ENCODE results near the gene GABRG3.

The GABRG3 gene

DNA sequence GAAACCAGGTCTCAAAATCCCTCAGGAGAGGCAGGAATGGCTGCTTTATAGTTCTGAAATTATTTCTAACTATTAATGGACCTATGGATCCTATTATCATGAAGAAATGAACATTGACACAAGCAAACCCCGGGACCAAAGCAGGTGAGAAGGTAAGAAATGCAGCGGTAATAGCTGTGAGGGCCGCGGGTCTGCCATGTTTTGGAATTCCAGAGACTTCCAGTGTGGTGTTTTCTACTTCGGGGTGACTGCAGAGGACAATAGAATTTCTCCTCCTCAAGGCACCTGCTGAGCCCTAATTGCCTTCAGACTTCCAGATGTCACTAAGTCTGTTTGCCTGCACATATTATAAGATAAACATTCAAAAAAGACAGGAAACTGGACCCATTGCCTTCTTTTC, 437.4 kb downstream of the GABRG3 start:
- no peak overlapping the region for H3K4me3 ChIP-seq (ENCODE audit: low read depth, low read length)
- no peak for DNase-seq (ENCODE audit: low read depth)
- TF ChIP-seq, protein P1, sequence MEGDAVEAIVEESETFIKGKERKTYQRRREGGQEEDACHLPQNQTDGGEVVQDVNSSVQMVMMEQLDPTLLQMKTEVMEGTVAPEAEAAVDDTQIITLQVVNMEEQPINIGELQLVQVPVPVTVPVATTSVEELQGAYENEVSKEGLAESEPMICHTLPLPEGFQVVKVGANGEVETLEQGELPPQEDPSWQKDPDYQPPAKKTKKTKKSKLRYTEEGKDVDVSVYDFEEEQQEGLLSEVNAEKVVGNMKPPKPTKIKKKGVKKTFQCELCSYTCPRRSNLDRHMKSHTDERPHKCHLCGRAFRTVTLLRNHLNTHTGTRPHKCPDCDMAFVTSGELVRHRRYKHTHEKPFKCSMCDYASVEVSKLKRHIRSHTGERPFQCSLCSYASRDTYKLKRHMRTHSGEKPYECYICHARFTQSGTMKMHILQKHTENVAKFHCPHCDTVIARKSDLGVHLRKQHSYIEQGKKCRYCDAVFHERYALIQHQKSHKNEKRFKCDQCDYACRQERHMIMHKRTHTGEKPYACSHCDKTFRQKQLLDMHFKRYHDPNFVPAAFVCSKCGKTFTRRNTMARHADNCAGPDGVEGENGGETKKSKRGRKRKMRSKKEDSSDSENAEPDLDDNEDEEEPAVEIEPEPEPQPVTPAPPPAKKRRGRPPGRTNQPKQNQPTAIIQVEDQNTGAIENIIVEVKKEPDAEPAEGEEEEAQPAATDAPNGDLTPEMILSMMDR (IDR thresholded peaks at IDR 0.05; ENCODE audit: insufficient read depth, low read depth, low read length, missing control alignments), result no peak

DNA sequence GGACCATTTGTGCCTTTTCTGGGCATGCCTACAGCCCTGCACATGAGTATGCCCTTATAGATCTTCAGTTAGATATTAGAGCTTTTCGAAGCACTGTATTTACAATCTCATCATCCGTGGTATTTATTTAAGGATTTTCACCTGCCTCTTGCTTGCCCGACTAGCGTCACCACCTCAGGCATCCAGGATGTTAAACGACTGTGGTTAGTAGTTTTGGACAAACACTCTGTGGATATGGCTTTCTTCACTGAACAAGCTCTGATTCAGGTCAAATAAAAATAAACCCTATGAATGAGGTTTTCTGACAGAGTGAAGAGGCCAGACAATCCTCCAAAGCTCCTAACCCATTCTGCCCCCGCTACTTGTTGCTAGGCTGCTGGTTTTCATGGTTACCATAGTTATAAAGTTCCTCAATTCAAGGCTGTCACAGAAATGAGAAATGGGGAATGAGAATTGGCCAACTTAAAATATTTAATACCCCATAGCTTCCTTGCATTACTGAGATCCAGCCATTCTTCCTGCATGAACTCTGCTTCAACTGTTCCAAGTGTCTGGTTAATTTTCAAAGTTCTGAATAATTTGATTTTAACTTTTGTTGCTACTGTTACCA, 440.1 kb downstream of the GABRG3 start:
- DNase-seq (ENCODE audit: low read depth), result no peak
- TF ChIP-seq, protein P1 (IDR thresholded peaks at IDR 0.05; ENCODE audit: insufficient read depth, low read depth, low read length, missing control alignments), result no peak
- H3K4me3 ChIP-seq (ENCODE audit: low read depth, low read length), result no peak overlapping the region

DNA sequence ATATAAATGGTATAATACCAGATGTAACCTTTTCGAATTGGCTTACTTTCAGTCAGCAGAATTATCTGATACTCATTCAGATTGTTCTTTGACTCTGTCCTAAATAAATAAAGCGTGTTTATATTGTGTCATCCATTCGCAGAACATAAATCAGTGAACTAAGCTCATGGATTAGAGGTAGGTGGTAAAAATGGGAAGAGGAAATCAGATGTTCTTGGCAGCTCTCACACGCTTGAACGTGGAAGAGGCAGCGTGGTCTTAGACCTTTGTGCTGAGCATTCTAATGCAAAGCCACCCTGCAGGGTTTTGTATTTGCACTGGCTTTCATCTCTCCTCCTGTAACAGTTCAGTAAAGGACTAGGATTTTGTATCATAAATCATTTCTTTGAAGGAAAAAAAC, 441.4 kb downstream of the GABRG3 start:
- DNase-seq (ENCODE audit: low read depth), result no peak
- TF ChIP-seq, protein P1 (IDR thresholded peaks at IDR 0.05; ENCODE audit: insufficient read depth, low read depth, low read length, missing control alignments), result no peak
- no peak overlapping the region for H3K4me3 ChIP-seq (ENCODE audit: low read depth, low read length)

DNA sequence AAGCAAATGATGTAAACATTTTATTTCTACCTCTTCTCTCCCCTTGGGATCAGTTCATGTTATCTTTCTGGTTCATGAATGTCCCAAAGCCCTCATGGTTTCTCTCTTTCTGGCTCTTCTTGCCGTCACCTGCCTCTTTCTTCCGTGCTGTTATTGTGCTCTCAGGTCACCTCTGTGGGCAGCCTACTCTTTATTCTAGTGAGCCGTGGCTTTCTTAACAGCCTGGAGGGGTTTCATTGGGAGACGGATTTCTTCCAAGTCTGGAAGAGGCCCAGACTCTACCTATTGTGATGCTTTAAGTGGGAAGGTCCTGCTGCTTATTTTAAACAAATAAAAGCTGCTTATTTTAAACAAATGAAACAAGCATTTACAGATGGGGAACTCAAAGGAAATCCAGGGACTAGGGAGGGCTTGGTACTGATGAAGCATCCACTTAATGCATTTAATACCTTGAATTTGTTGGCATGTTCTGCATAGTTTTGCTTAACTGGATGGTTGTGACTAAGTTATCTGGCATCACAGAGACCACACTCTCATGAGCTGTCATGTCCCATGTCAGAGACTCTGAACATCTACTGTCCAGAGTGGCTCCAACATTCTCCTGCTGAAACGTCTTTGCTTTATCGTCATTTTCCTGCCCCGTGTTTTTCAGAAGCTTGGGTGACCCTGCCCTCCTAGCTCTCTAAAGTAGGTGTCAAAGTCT, 443.3 kb downstream of the GABRG3 start:
- H3K4me3 ChIP-seq (ENCODE audit: low read depth, low read length), result no peak overlapping the region
- TF ChIP-seq, protein P1 (IDR thresholded peaks at IDR 0.05; ENCODE audit: insufficient read depth, low read depth, low read length, missing control alignments), result no peak
- DNase-seq (ENCODE audit: low read depth), result no peak

DNA sequence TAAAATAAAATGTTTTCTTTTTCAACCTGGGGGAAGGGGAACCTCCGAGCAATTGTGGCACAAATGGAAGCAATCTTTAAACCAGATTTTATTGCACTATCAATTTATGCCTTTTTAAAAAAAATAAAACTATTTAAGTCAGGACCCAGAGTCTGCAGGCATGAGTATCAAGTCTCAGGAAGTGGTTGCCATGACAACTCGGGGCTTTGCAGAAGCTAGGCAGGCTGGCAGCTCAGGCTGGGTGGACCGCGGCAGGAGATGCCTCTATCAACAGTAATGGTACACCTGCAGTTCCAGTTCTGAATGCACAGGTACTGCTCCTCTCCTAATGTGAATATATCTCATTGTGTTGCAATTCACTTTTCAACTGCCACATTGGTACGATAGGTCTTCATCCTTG, 447.7 kb downstream of the GABRG3 start:
- TF ChIP-seq, protein P1 (IDR thresholded peaks at IDR 0.05; ENCODE audit: insufficient read depth, low read depth, low read length, missing control alignments), result no peak
- no peak for DNase-seq (ENCODE audit: low read depth)
- no peak overlapping the region for H3K4me3 ChIP-seq (ENCODE audit: low read depth, low read length)

DNA sequence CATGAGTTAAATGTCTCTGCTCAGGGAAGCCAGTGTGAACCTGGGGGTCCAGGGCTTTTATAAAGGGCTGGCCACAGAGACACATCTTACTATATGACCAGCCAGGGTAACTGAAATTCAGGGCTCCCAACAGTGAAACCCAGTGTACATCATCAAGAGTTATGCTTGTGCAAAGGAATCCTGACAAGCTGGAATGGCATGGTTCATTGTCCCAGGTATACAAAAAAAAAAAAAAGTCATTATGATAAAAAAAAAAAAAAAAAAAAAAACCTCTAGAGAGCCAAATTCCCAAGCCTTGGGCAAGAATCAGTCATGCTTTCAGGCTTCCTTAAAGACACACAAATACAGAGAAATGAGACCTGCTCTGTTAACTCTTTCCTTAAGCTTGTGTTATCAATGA, 452.0 kb downstream of the GABRG3 start:
- TF ChIP-seq, protein P1 (IDR thresholded peaks at IDR 0.05; ENCODE audit: insufficient read depth, low read depth, low read length, missing control alignments), result no peak
- no peak for DNase-seq (ENCODE audit: low read depth)
- no peak overlapping the region for H3K4me3 ChIP-seq (ENCODE audit: low read depth, low read length)

DNA sequence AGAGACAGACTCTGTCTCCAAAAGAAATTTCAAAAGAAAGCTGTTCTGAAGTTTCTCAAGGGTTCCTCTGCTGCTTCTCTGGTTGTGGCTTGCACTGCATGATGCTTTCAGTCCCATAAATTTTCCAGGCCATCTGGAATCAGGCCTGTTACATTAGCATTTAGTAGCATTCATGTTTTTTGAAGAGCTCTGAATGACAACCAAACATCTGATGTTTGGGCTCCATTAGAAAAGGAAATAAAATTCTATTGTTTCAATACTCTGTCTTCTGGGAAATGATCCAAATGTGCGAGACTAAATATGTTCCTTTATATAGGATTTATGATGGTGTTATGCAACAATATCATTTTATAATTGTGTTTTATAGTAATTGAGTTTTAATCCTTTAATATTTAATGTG, 455.8 kb downstream of the GABRG3 start:
- TF ChIP-seq, protein P1 (IDR thresholded peaks at IDR 0.05; ENCODE audit: insufficient read depth, low read depth, low read length, missing control alignments), result no peak
- H3K4me3 ChIP-seq (ENCODE audit: low read depth, low read length), result no peak overlapping the region
- DNase-seq (ENCODE audit: low read depth), result no peak

Data from GM12865 (cell line).